Measurements from ENCODE around the gene MSANTD3.
A peak's percentile ranks its signal among the peaks of the same experiment; 100 is the strongest.
"Not testable (repeated sequence)": the region's sequence is repeated elsewhere in the genome, so short reads cannot be mapped to it uniquely, and the experiment has no call there.

The MSANTD3 gene

GRCh38 chr9:100426530-100427365 lies at the start of gene MSANTD3:
Gene MSANTD3 (plus strand): TSS chr9:100427143. CDS start chr9:100441939, 14,796 bp downstream.
- DNase-seq (ENCODE audit: low spot score): peak; percentile 81

GRCh38 chr9:100379862-100380261 lies 47.1 kb upstream of the MSANTD3 start:
- no peak for DNase-seq (ENCODE audit: low spot score)

- not testable (repeated sequence) for DNase-seq (ENCODE audit: low spot score)
These were observed 34.0 kb upstream of the MSANTD3 start for GRCh38 chr9:100392989-100393388.

- DNase-seq (ENCODE audit: low spot score): no peak
These were observed 32.8 kb upstream of the MSANTD3 start for GRCh38 chr9:100394032-100394695.

GRCh38 chr9:100394816-100395215 lies 32.1 kb upstream of the MSANTD3 start:
- DNase-seq (ENCODE audit: low spot score): no peak

GRCh38 chr9:100396769-100397168 lies 30.2 kb upstream of the MSANTD3 start:
- DNase-seq (ENCODE audit: low spot score): no peak

- no peak for DNase-seq (ENCODE audit: low spot score)
These were observed 29.2 kb upstream of the MSANTD3 start for GRCh38 chr9:100397529-100398266.

GRCh38 chr9:100401042-100401441 lies 25.9 kb upstream of the MSANTD3 start:
- no peak for DNase-seq (ENCODE audit: low spot score)

- no peak for DNase-seq (ENCODE audit: low spot score)
These were observed 20.0 kb upstream of the MSANTD3 start for GRCh38 chr9:100406962-100407361.

GRCh38 chr9:100408546-100409175 lies 18.3 kb upstream of the MSANTD3 start:
- no peak for DNase-seq (ENCODE audit: low spot score)

GRCh38 chr9:100409176-100409556 lies 17.8 kb upstream of the MSANTD3 start:
- no peak for DNase-seq (ENCODE audit: low spot score)

GRCh38 chr9:100411472-100412283 lies 15.3 kb upstream of the MSANTD3 start:
- DNase-seq (ENCODE audit: low spot score): peak; percentile 75

- no peak for DNase-seq (ENCODE audit: low spot score)
These were observed 13.0 kb upstream of the MSANTD3 start for GRCh38 chr9:100413839-100414420.

- no peak for DNase-seq (ENCODE audit: low spot score)
These were observed 9.1 kb upstream of the MSANTD3 start for GRCh38 chr9:100417815-100418214.

GRCh38 chr9:100419166-100419565 lies 7.8 kb upstream of the MSANTD3 start:
- DNase-seq (ENCODE audit: low spot score): no peak

- DNase-seq (ENCODE audit: low spot score): not testable (repeated sequence)
These were observed 5.8 kb upstream of the MSANTD3 start for GRCh38 chr9:100421116-100421515.

GRCh38 chr9:100425758-100426157 lies 1.2 kb upstream of the MSANTD3 start:
- no peak for DNase-seq (ENCODE audit: low spot score)

- no peak for DNase-seq (ENCODE audit: low spot score)
These were observed 784 bp upstream of the MSANTD3 start for GRCh38 chr9:100426189-100426529.

GRCh38 chr9:100427366-100428263 lies 672 bp downstream of the MSANTD3 start:
- DNase-seq (ENCODE audit: low spot score): peak; percentile 62
